DND-41 (cell line): Measurements from ENCODE around the gene NRXN2.

Experiments
- ATAC-seq: fragments of 200-7000 bp; cut with Tn5 transposase; 3 replicates; pipeline ENCODE4 v1.9.1; 2021; ENCODE audit warnings: low read depth; ENCODE audit not compliant: insufficient read depth
- DNase-seq: peaks from one replicate; pipeline ENCODE4 v3.0.0-alpha.2; 2020
- H2AFZ ChIP-seq: 2 replicates; pipeline ENCODE4 v1.6.0; 2012; ENCODE audit warnings: low read depth, low read length
- H3K27ac ChIP-seq: 2 replicates; pipeline ENCODE4 v1.5.1; 2012; ENCODE audit warnings: low read length, inconsistent platforms
- H3K27me3 ChIP-seq: fragments of 200-600 bp; sonication (generic); 2 replicates; pipeline ENCODE4 v1.6.0; 2012; ENCODE audit warnings: low read length, mild to moderate bottlenecking, inconsistent platforms; ENCODE audit not compliant: insufficient read depth, poor library complexity
- H3K36me3 ChIP-seq: 2 replicates; pipeline ENCODE4 v1.5.1; 2012; ENCODE audit warnings: low read length, inconsistent platforms; ENCODE audit not compliant: insufficient read depth
- H3K4me1 ChIP-seq: 2 replicates; pipeline ENCODE4 v1.5.1; 2012; ENCODE audit warnings: mild to moderate bottlenecking, low read length; ENCODE audit not compliant: insufficient read depth
- H3K4me2 ChIP-seq: 2 replicates; pipeline ENCODE4 v1.6.0; 2012; ENCODE audit warnings: mild to moderate bottlenecking, moderate library complexity, low read length, inconsistent platforms; ENCODE audit not compliant: insufficient read depth
- H3K4me3 ChIP-seq, 2 experiments: fragments of 200-600 bp in 1 of 2; shearing (Covaris generic) in 1 of 2; 2 replicates each; pipeline ENCODE4 v1.5.1; 2012 to 2016; ENCODE audit warnings: inconsistent platforms in 2 of 2, low read length in 2 of 2, mild to moderate bottlenecking in 2 of 2, low read depth in 1 of 2, moderate library complexity in 1 of 2
- H3K79me2 ChIP-seq: 2 replicates; pipeline ENCODE4 v1.6.0; 2012; ENCODE audit warnings: low read length, inconsistent platforms; ENCODE audit not compliant: insufficient read depth
- H3K9ac ChIP-seq: 2 replicates; pipeline ENCODE4 v1.6.0; 2012; ENCODE audit warnings: low read depth, mild to moderate bottlenecking, inconsistent platforms, low read length, moderate library complexity
- H3K9me3 ChIP-seq: 2 replicates; pipeline ENCODE4 v1.5.1; 2012; ENCODE audit warnings: low read length, moderate library complexity, mild to moderate bottlenecking, inconsistent platforms; ENCODE audit not compliant: insufficient read depth, severe bottlenecking
- H4K20me1 ChIP-seq: 2 replicates; pipeline ENCODE4 v1.6.0; 2012; ENCODE audit warnings: low read length; ENCODE audit not compliant: insufficient read depth
- EZH2 ChIP-seq: IDR thresholded peaks from 3 replicates; pipeline ENCODE4 v1.6.1; 2012; ENCODE audit warnings: borderline replicate concordance, low read depth, mild to moderate bottlenecking, moderate library complexity, low read length, inconsistent platforms; ENCODE audit not compliant: severe bottlenecking
- TF ChIP-seq, protein P1 (sequence below): IDR thresholded peaks from 2 replicates; pipeline ENCODE4 v1.5.1; 2012; ENCODE audit warnings: borderline replicate concordance, low read length, moderate library complexity, mild to moderate bottlenecking; ENCODE audit not compliant: poor library complexity, severe bottlenecking; ENCODE audit errors: extremely low read depth

NRXN2 gene

GRCh38 chr11:64627371-64627770 lies 95.6 kb downstream of the NRXN2 start:
- no peak overlapping the region for H3K27ac ChIP-seq
- DNase-seq, result no peak
- H3K4me1 ChIP-seq, result peaks cover 2% of the 10 kb centered on the region; the same call in 1 of the 2 replicates
- H3K36me3 ChIP-seq, result no peaks in the 10 kb centered on the region
- TF ChIP-seq EZH2, result no peak
- TF ChIP-seq, protein P1, sequence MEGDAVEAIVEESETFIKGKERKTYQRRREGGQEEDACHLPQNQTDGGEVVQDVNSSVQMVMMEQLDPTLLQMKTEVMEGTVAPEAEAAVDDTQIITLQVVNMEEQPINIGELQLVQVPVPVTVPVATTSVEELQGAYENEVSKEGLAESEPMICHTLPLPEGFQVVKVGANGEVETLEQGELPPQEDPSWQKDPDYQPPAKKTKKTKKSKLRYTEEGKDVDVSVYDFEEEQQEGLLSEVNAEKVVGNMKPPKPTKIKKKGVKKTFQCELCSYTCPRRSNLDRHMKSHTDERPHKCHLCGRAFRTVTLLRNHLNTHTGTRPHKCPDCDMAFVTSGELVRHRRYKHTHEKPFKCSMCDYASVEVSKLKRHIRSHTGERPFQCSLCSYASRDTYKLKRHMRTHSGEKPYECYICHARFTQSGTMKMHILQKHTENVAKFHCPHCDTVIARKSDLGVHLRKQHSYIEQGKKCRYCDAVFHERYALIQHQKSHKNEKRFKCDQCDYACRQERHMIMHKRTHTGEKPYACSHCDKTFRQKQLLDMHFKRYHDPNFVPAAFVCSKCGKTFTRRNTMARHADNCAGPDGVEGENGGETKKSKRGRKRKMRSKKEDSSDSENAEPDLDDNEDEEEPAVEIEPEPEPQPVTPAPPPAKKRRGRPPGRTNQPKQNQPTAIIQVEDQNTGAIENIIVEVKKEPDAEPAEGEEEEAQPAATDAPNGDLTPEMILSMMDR, result no peak
- 0 out of 2 replicates have a peak, but pooled peaks cover 3% of the 10 kb centered on the region for H4K20me1 ChIP-seq
- no peak overlapping the region for H3K4me2 ChIP-seq
- no peaks in the 10 kb centered on the region for H3K27me3 ChIP-seq
- no peaks in the 10 kb centered on the region for H3K79me2 ChIP-seq
- H3K4me3 ChIP-seq, result no peak overlapping the region
- no peaks in the 10 kb centered on the region for H3K9me3 ChIP-seq
- no peak overlapping the region for H3K9ac ChIP-seq
- no peak for ATAC-seq
- H2AFZ ChIP-seq, result no peak overlapping the region

- Histone ChIP-seq H3K4me3 (no peak overlapping the region), H3K27ac (no peak overlapping the region), H3K27me3 (no peaks in the 10 kb centered on the region), H4K20me1 (0 out of 2 replicates have a peak, but pooled peaks cover 3% of the 10 kb centered on the region), H3K9me3 (no peaks in the 10 kb centered on the region), H3K4me2 (no peak overlapping the region), H3K79me2 (no peaks in the 10 kb centered on the region), H3K9ac (no peak overlapping the region), H3K36me3 (no peaks in the 10 kb centered on the region), H2AFZ (no peak overlapping the region), H3K4me1 (peaks cover 9% of the 10 kb centered on the region)
- ATAC-seq (no peak), DNase-seq (no peak)
- TF ChIP-seq, protein P1, result no peak
- TF ChIP-seq EZH2, result no peak
These were observed 96.4 kb downstream of the NRXN2 start for GRCh38 chr11:64626637-64627036.

DNA sequence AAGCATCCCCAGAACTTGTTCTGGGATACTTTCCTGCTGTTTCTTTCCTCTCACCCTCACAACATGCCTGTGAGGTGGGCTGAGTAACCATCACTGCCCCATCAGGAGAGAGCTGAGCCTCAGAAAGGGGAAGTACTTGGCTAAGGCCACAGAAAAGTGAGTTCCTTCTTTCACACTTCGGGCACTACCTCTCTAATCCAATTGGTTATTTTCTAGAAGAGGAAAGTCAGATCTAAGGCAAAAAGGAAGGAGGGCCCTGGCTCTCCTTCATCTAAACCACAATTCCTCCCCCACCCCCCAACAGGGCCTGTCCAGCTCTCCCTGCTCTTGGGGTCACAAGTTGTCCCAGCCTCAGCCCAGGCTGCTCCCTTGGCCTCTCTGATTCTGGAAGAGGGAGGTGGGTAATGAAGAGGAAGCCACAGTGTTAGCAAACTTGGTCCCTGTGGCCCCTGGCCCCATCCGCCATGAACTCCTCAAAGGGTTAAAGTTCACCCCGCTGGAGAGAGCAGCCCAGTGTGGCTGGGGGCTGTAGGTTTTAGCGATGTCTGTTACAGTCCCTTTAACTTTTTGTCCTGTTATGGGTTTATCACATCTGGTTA lies 98.0 kb downstream of the NRXN2 start:
- H4K20me1 ChIP-seq, result 0 out of 2 replicates have a peak, but pooled peaks cover 3% of the 10 kb centered on the region
- H3K27ac ChIP-seq, result no peak overlapping the region
- H3K36me3 ChIP-seq, result no peaks in the 10 kb centered on the region
- no peaks in the 10 kb centered on the region for H3K27me3 ChIP-seq
- no peak overlapping the region for H2AFZ ChIP-seq
- no peak overlapping the region for H3K4me3 ChIP-seq
- H3K9ac ChIP-seq, result no peak overlapping the region
- no peaks in the 10 kb centered on the region for H3K79me2 ChIP-seq
- no peak for TF ChIP-seq EZH2
- TF ChIP-seq, protein P1, result no peak
- no peak overlapping the region for H3K4me2 ChIP-seq
- no peaks in the 10 kb centered on the region for H3K9me3 ChIP-seq
- no peak for DNase-seq
- peaks cover 18% of the 10 kb centered on the region for H3K4me1 ChIP-seq
- no peak for ATAC-seq

- H3K9me3 ChIP-seq, result no peaks in the 10 kb centered on the region
- H2AFZ ChIP-seq, result no peak overlapping the region
- no peaks in the 10 kb centered on the region for H3K36me3 ChIP-seq
- H3K4me3 ChIP-seq, result no peak overlapping the region
- H3K4me1 ChIP-seq, result peaks cover 18% of the 10 kb centered on the region
- no peak for TF ChIP-seq EZH2
- TF ChIP-seq, protein P1, result no peak
- DNase-seq, result no peak
- no peak overlapping the region for H3K27ac ChIP-seq
- no peaks in the 10 kb centered on the region for H3K79me2 ChIP-seq
- H3K4me2 ChIP-seq, result no peak overlapping the region
- H4K20me1 ChIP-seq, result no peaks in the 10 kb centered on the region
- H3K27me3 ChIP-seq, result no peaks in the 10 kb centered on the region
- ATAC-seq, result no peak
- no peak overlapping the region for H3K9ac ChIP-seq
These were observed 100.3 kb downstream of the NRXN2 start for GRCh38 chr11:64622681-64623080.
